ENCODE measurements around the gene LCE1F. TPM values are rescaled to one million over a fixed set of nuclear protein-coding genes. Genes with fewer than 3 reads are reported as not detected.

Gene LCE1F
- total RNA-seq, 1 donor from 2014 or later = not detected

GRCh38 chr1:152752225-152752624, 22.7 kb upstream of the LCE1F start:
- TF ChIP-seq CTCF (IDR thresholded peaks at IDR 0.05; ENCODE audit: insufficient read depth, low read length, severe bottlenecking) = no peak
- Histone ChIP-seq H3K36me3 (ENCODE audit: control insufficient read depth, insufficient read depth, low read length) (no peaks in the 10 kb centered on the region), H3K27me3 (ENCODE audit: control insufficient read depth, insufficient read depth, low read length) (no peaks in the 10 kb centered on the region), H3K4me3 (ENCODE audit: low read depth, low read length) (no peak overlapping the region)
- FAIRE-seq (peak; percentile 88), DNase-seq (ENCODE audit: low read depth) (peak; percentile 98)

- no peak for TF ChIP-seq CTCF (IDR thresholded peaks at IDR 0.05; ENCODE audit: insufficient read depth, low read length, severe bottlenecking)
- DNase-seq (ENCODE audit: low read depth) (no peak), FAIRE-seq (peak; percentile 75)
- Histone ChIP-seq H3K36me3 (ENCODE audit: control insufficient read depth, insufficient read depth, low read length) (no peaks in the 10 kb centered on the region), H3K27me3 (ENCODE audit: control insufficient read depth, insufficient read depth, low read length) (no peaks in the 10 kb centered on the region), H3K4me3 (ENCODE audit: low read depth, low read length) (no peak overlapping the region)
Measured at GRCh38 chr1:152753586-152753985, 21.4 kb upstream of the LCE1F start.

- Histone ChIP-seq H3K27me3 (ENCODE audit: control insufficient read depth, insufficient read depth, low read length) (no peaks in the 10 kb centered on the region), H3K4me3 (ENCODE audit: low read depth, low read length) (no peak overlapping the region), H3K36me3 (ENCODE audit: control insufficient read depth, insufficient read depth, low read length) (no peaks in the 10 kb centered on the region)
- FAIRE-seq = no peak
- TF ChIP-seq CTCF (IDR thresholded peaks at IDR 0.05; ENCODE audit: insufficient read depth, low read length, severe bottlenecking) = no peak
- DNase-seq (ENCODE audit: low read depth) = peak; percentile 79
Measured at GRCh38 chr1:152756872-152757271, 18.1 kb upstream of the LCE1F start.

- Histone ChIP-seq H3K27me3 (ENCODE audit: control insufficient read depth, insufficient read depth, low read length) (no peaks in the 10 kb centered on the region), H3K4me3 (ENCODE audit: low read depth, low read length) (no peak within 1 kb of the TSS), H3K36me3 (ENCODE audit: control insufficient read depth, insufficient read depth, low read length) (no peaks in the 10 kb centered on the region)
- TF ChIP-seq CTCF (IDR thresholded peaks at IDR 0.05; ENCODE audit: insufficient read depth, low read length, severe bottlenecking) = no peak
- no peak for DNase-seq (ENCODE audit: low read depth)
- FAIRE-seq = peak; percentile 97
Measured at GRCh38 chr1:152757747-152758146, 17.2 kb upstream of the LCE1F start, which contains the start of gene KPRP. TSS of gene KPRP (plus strand) at chr1:152758025. CDS start at chr1:152759589, 1,564 bp downstream.

- DNase-seq (ENCODE audit: low read depth) (no peak), FAIRE-seq (no peak)
- TF ChIP-seq CTCF (IDR thresholded peaks at IDR 0.05; ENCODE audit: insufficient read depth, low read length, severe bottlenecking) = no peak
- H3K36me3 ChIP-seq (ENCODE audit: control insufficient read depth, insufficient read depth, low read length) = no peaks in the 10 kb centered on the region
- no peaks in the 10 kb centered on the region for H3K27me3 ChIP-seq (ENCODE audit: control insufficient read depth, insufficient read depth, low read length)
- no peak overlapping the region for H3K4me3 ChIP-seq (ENCODE audit: low read depth, low read length)
Measured at GRCh38 chr1:152758636-152759035, 16.3 kb upstream of the LCE1F start.

- TF ChIP-seq CTCF (IDR thresholded peaks at IDR 0.05; ENCODE audit: insufficient read depth, low read length, severe bottlenecking) = no peak
- FAIRE-seq (peak; percentile 98), DNase-seq (ENCODE audit: low read depth) (peak; percentile 87)
- H3K4me3 ChIP-seq (ENCODE audit: low read depth, low read length) = no peak overlapping the region
- no peaks in the 10 kb centered on the region for H3K27me3 ChIP-seq (ENCODE audit: control insufficient read depth, insufficient read depth, low read length)
- no peaks in the 10 kb centered on the region for H3K36me3 ChIP-seq (ENCODE audit: control insufficient read depth, insufficient read depth, low read length)
Measured at GRCh38 chr1:152759453-152760173, 15.3 kb upstream of the LCE1F start.

Data from bronchial epithelial cell (primary cell).